Skin epidermis (tissue), 12 donors: ENCODE measurements around the gene DENND1B.
"Not testable (repeated sequence)": the region's sequence is repeated elsewhere in the genome, so short reads cannot be mapped to it uniquely, and the experiment has no call there.

Source experiments
- H3K27ac ChIP-seq, 21 experiments: fragments of 200-600 bp; sonication (generic) in 11 of 21; one replicate each; pipeline ENCODE4 v1.5.0; 2020; ENCODE audit warnings: mild to moderate bottlenecking in 3 of 21, inconsistent platforms in 2 of 21, moderate library complexity in 2 of 21
- H3K4me3 ChIP-seq, 7 experiments: fragments of 200-600 bp; sonication (generic) in 2 of 7; one replicate each; pipeline ENCODE4 v1.5.0; 2020; ENCODE audit warnings: inconsistent platforms in 2 of 7, mild to moderate bottlenecking in 2 of 7, moderate library complexity in 1 of 7

DENND1B gene

GRCh38 chr1:197786280-197786679 is 11.0 kb upstream of the DENND1B start:
- no peak overlapping the region for H3K27ac ChIP-seq
- no peak overlapping the region for H3K4me3 ChIP-seq

GRCh38 chr1:197783510-197783948 is 8.2 kb upstream of the DENND1B start:
- Histone ChIP-seq H3K27ac (peak overlapping the region in 8 of 21 experiments; percentile 16 to 58 (median 35)), H3K4me3 (no peak overlapping the region)

- Histone ChIP-seq H3K4me3 (no peak overlapping the region), H3K27ac (peak overlapping the region in 13 of 21 experiments; percentile 8 to 56 (median 36))
Measured at GRCh38 chr1:197782722-197783360, 7.6 kb upstream of the DENND1B start.

GRCh38 chr1:197781968-197782721 is 6.9 kb upstream of the DENND1B start:
- Histone ChIP-seq H3K4me3 (no peak overlapping the region), H3K27ac (peak overlapping the region in 7 of 21 experiments; percentile 7 to 56 (median 35))

- Histone ChIP-seq H3K4me3 (no peak overlapping the region), H3K27ac (no peak overlapping the region)
Measured at GRCh38 chr1:197779921-197780320, 4.6 kb upstream of the DENND1B start.

- Histone ChIP-seq H3K4me3 (no peak overlapping the region), H3K27ac (peak overlapping the region in 2 of 21 experiments; percentile 26 to 39)
Measured at GRCh38 chr1:197778366-197778945, 3.2 kb upstream of the DENND1B start.

GRCh38 chr1:197776351-197777105 is 1.2 kb upstream of the DENND1B start:
- peak overlapping the region in 18 of 21 experiments; percentile 79 to 98 (median 94) for H3K27ac ChIP-seq
- H3K4me3 ChIP-seq, result no peak overlapping the region

- Histone ChIP-seq H3K27ac (peak overlapping the region; percentile 79 to 98 (median 93)), H3K4me3 (peak overlapping the region; percentile 61 to 93 (median 76))
Measured at GRCh38 chr1:197774466-197775281, 606 bp downstream of the DENND1B start.

- Histone ChIP-seq H3K27ac (peak overlapping the region in 9 of 21 experiments; percentile 79 to 98 (median 94)), H3K4me3 (peak overlapping the region in 6 of 7 experiments; percentile 61 to 93 (median 78))
Measured at GRCh38 chr1:197773856-197774255, 1.4 kb downstream of the DENND1B start.

GRCh38 chr1:197771904-197772556 is 3.2 kb downstream of the DENND1B start:
- no peak overlapping the region for H3K27ac ChIP-seq

GRCh38 chr1:197771386-197771785 is 3.9 kb downstream of the DENND1B start:
- H3K4me3 ChIP-seq, result no peak overlapping the region

More at GRCh38 chr1:197771904-197772556, 3.2 kb downstream of the DENND1B start:
- H3K4me3 ChIP-seq, result no peak overlapping the region

GRCh38 chr1:197770243-197770642 is 5.0 kb downstream of the DENND1B start:
- H3K4me3 ChIP-seq, result no peak overlapping the region
- H3K27ac ChIP-seq, result no peak overlapping the region

More at GRCh38 chr1:197771386-197771785, 3.9 kb downstream of the DENND1B start:
- no peak overlapping the region for H3K27ac ChIP-seq

GRCh38 chr1:197769287-197769686 is 6.0 kb downstream of the DENND1B start:
- H3K27ac ChIP-seq, result no peak overlapping the region
- no peak overlapping the region for H3K4me3 ChIP-seq

GRCh38 chr1:197768014-197768805 is 7.1 kb downstream of the DENND1B start:
- H3K27ac ChIP-seq, result peak overlapping the region in 2 of 21 experiments; percentile 23 to 42

GRCh38 chr1:197763769-197764168 is 11.5 kb downstream of the DENND1B start:
- no peak overlapping the region for H3K4me3 ChIP-seq
- H3K27ac ChIP-seq, result no peak overlapping the region

More at GRCh38 chr1:197768014-197768805, 7.1 kb downstream of the DENND1B start:
- no peak overlapping the region for H3K4me3 ChIP-seq

- Histone ChIP-seq H3K4me3 (no peak overlapping the region), H3K27ac (no peak overlapping the region)
Measured at GRCh38 chr1:197763307-197763706, 12.0 kb downstream of the DENND1B start.

GRCh38 chr1:197761654-197762053 is 13.6 kb downstream of the DENND1B start:
- H3K4me3 ChIP-seq, result no peak overlapping the region
- H3K27ac ChIP-seq, result peak overlapping the region in 1 of 21 experiments; percentile 43

- not testable (repeated sequence) for H3K27ac ChIP-seq, H3K4me3 ChIP-seq
Measured at GRCh38 chr1:197755553-197755952, 19.7 kb downstream of the DENND1B start.
